GM18519 (cell line): ENCODE results near the gene KCNMA1.

Experiments
- ATAC-seq: cut with Tn5 transposase; IDR thresholded peaks from one replicate; pipeline ENCODE4 v1.9.1; 2021; ENCODE audit warnings: mild to moderate bottlenecking, moderate library complexity; ENCODE audit not compliant: unreplicated experiment, low FRiP score

KCNMA1 gene

DNA sequence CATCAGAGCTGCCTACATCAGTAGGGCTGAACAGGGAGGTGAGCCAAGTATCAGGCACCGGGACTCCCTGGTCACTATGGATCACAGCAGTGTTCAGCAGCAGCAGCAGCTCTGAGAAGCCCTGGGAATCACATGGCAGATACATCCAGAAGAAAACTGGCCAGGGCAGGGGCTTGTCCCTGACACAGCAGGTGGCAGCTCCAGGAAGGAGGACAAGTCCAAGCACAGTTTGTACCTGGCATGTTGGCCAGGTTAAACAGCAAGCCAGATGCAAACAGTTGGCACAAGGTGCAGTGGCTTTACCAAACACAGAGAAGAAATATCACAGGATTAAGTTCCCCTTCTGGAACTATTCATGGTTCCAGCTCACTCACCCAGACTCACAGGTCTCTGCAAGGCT lies 139.4 kb downstream of the KCNMA1 start:
- no peak for ATAC-seq

DNA sequence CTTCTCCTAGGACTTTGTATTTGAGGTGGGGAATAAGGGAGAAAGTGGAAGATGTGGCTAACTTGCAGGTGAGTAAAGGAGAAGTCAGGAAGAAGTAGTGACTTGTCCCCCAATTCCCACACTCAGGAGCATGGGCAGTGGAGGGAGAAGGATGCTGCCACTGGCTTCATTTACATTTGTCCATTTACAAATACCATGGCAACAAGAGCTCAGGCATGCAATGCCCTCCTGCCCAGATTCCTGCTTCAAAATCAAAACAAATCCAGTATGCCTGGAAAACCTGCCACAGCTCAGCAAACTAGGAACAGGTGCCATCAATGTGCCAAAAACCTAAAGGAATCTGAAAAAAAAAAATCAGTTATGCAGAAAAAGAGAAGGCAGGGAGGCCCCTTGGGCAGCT lies 139.9 kb downstream of the KCNMA1 start:
- no peak for ATAC-seq

DNA sequence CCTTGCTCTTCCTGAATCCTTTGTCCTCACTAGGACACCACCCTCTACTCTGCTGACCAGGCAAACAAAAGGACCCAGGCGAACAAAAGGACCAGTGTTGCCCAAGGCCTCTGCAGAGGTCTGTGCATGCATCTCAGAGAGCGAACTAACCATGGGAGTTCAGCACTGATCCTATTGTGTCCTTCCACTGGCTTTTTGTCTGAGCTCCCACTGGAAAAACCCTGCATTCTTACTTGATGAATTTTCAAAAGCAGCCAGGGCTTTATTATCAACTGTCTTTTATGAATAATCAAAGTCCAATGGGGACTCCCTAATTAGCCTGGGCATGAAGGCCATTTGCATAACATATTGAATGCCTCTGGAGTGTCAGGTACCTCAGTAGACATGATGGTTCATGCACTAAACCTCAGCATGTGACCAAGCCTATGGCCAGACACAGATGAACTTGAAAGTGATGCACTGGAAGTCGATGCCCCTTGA lies 140.6 kb downstream of the KCNMA1 start:
- ATAC-seq = no peak

- ATAC-seq = no peak
Measured at GRCh38 chr10:77494756-77495541, 142.7 kb downstream of the KCNMA1 start.

DNA sequence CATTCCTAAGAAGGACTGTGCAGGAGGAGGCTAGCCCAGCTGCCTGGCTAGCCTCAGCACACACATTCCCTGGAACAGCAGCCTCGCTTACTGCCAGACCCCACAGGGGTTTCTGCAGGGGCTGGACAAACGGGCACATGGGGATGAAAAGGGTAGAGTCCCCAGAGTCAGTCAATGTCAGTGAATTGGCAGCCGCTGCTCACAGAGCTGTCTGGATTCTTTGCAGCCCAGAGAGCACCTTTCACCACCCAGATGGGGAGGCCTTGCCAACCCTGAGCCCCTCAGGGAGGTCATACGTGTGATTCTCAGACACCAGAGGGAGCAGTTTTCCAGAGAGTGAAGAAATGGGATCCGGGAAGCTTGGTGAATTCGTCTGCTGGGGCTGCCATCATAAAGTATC lies 143.3 kb downstream of the KCNMA1 start:
- ATAC-seq = no peak

GRCh38 chr10:77493851-77494261 lies 143.8 kb downstream of the KCNMA1 start:
- no peak for ATAC-seq

DNA sequence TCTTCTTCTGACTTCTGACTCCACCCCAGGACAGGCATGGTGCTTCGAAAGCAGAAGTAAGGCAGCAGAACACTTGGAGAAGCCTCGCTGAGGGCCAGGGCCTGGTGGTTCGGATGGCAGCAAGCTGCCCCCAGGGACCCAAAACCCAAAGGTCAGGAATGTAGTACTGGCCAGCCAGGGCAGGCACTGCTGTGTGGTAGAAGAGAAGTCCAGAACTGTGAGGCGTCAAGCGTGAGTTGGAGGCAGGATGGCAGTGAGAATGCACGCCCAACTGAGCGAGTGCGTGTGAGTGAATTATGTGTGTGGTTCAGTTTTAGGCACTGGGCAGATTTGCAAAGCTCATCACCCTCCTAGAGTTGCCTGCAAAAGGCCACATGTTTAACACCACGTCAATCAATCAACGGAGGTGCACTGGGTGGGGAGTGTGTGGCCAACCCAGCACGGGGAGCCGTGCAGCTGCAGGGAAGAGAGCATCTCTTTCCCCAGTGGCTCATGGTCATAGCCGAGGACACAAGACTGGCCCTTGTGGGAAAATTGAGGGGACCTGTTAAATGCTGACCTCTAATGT lies 144.3 kb downstream of the KCNMA1 start:
- no peak for ATAC-seq

DNA sequence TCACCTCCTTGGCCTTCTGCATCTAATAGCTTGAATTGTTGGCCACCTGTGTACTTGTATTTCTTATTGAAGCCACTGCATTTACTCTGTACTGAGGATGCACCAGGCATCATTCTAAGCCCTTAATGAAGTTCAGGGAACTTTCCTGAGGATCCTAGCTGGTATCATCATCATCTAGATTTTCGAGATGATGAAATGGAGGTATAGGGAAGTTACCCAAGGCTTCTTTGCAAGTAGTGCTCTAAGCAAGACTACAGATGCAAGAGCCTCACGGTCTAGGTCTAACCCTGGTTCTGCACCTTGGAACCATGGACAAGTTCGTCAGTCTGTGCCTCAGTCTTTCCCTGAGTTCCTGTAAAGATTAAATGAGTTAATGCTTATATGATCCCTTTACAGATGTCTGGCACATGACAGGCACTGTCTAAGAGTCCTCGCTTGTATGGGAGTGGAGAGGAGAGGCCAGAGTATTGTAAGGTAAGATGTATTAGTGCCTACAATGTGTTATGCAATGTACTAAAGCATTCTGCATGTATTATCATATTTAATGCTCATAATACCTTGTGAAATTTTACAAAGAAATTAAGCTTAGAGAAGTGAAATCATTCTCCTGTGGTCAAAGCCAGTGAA lies 145.1 kb downstream of the KCNMA1 start:
- no peak for ATAC-seq

DNA sequence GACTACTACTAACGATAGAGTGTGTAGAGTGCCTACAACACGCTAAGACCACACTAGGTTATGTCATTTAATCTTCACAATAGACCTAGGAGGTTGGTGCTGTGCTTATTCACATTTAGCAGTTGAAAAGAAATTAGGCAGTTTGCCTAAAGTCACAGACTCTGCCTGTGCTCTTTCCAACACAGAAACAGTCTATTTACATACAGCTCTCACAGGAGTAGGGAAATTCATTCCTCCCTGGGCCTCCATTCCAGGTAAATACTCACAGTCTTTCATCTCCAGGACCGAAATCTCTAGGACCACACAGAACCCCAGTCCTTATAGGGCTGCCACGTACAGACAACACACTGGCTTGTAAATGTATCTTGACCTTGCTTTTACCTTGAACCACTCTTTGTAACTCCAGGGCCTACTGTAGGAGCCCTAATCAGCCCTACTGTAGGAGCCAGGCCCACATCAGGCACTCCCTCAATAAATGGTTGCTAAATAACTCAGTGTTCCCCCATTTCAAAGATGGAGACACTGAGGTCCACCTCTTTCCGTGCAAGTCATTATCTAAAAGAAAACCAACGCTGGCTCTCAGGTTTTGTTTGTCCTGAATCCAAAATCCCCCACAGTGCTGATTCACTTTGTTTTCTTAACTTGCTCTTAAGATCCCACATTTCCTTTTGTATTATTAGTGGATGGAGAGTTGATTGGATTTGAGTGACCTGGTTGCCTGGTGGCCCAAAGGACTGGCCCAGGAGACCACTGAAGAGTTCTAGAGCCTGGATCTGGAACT lies 146.9 kb downstream of the KCNMA1 start:
- ATAC-seq = no peak

GRCh38 chr10:77486517-77486916 lies 151.1 kb downstream of the KCNMA1 start:
- ATAC-seq = no peak

DNA sequence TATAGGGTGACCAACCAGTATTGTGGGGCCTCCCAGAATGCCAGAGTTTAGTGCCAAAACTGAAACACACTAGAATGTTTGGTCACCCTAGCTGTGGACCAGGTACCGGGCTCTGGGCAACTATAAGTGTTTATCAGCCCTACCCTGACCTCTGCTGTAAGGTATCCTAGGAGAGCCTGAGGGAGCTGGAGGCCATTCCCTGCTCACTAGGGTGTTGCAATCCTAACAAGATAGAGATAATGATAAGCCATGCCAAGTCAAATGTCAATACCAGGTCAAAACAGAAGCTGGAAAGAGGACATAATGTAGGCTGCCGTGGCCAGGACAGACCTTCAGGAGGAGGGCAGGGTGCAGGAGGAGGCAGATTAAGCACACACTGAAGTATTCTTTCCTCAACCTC lies 151.8 kb downstream of the KCNMA1 start:
- ATAC-seq = no peak

DNA sequence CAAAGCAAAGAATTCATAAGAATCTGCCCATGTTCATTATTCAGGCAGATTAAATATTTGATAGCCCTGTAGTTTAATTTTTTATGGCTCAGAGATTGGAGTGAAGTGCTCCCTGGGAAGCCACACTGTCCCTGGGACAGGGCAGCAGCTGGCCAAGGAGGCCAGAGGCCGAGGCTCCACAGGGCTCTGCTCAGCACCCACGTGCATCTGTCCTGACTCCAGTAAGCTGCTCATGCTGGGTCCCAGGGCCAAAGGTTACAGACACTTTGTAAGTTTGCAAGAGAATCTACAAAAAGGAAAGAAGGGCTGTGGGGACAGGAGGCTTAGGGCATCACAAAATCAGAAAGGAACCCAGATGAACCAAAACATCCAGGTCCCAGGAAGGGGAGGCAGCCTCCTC lies 155.5 kb downstream of the KCNMA1 start:
- no peak for ATAC-seq

- ATAC-seq = no peak
Measured at GRCh38 chr10:77479586-77479985, 158.0 kb downstream of the KCNMA1 start.

DNA sequence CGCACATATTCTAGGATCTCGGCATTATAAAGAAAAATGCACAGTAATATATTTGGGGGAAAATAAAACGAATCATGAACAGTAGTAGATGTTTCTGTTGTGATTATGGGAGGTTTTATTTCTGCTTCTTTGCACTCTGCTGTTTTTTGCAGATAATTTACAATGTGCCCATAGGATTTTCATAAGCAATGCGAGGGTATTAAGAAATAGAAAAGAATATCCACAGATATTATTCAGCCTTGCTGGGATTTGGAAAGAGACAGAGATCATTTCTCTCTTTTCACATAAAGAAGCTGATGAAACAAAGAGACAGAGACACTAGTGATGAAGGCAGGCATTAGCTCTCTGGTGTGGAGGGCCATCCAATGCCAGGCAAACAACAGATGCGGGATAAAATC lies 158.6 kb downstream of the KCNMA1 start:
- no peak for ATAC-seq

- no peak for ATAC-seq
Measured at GRCh38 chr10:77478247-77478961, 159.2 kb downstream of the KCNMA1 start.

GRCh38 chr10:77475522-77475921 lies 162.1 kb downstream of the KCNMA1 start:
- no peak for ATAC-seq

- ATAC-seq = no peak
Measured at GRCh38 chr10:77474939-77475338, 162.7 kb downstream of the KCNMA1 start.

- ATAC-seq = no peak
Measured at GRCh38 chr10:77474386-77474785, 163.2 kb downstream of the KCNMA1 start.

GRCh38 chr10:77472146-77472545 lies 165.5 kb downstream of the KCNMA1 start:
- ATAC-seq = no peak

DNA sequence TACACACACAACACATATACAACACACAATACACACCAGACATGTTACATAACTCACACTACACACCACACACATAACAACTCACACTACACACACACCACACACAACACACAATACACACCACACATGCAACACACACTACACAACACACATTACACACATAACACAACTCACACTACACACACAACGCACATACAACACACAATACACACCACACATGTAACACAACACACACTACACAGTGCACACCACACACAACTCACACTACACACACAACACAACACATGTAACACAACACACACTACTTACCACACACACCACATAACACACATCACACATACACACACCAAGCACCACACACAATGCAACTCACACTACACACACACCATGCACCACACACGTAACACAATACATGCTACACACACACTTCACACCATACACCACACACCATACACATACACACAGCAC lies 166.5 kb downstream of the KCNMA1 start:
- no peak for ATAC-seq
